Measurements from ENCODE around the gene GLYR1. TPM values are rescaled to one million over a fixed set of nuclear protein-coding genes. Genes with fewer than 3 reads are reported as not detected.
A peak's percentile ranks its signal among the peaks of the same experiment; 100 is the strongest.
"Not testable (repeated sequence)": the region's sequence is repeated elsewhere in the genome, so short reads cannot be mapped to it uniquely, and the experiment has no call there.

Gene GLYR1
- total RNA-seq (ENCODE audit: low replicate concordance): 53.0 and 57.0 TPM in 2 replicates

DNA sequence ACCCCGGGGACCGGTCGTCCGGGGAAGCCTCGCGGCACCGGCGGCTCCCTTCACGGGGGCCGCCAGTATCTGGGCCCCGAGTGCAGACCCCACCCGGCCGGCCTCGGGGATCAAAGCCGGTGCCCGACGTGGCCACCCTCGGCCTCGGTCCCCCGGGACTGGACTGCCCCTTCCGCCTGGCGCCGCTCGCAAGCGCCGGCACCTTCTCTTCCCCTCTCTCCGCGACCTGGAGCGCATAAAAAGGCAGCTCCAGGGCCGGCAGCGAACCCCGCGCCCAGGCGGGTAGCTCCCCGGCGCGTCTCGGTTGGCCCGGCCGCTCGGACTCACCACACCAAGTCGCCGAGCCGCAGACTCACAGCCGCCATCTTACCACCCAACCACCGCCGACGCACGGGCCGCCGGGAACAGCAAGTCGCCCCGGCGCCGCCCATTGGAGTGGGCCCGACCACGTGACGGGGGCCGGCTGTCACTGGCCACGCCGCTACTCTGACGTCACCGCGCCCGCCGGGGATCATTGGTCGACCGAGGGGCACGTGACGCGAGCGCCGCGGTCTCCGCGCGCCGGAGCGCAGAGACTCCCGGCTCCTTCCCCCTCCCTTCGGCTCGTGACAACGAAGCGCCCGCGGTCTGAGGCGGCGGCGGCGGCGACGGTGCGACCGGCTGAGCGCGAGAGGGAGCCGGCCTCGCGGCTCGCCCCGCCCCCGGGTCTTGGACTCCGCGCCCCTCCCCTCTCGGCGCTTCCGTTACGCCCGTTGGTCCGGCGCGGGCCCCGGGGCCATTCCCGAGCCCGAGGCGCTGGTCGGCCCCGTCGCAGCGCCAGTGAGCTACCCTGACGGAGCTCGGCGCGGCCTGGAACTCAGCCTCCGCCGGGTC lies at the start of gene GLYR1, which contains the start of gene UBN1:
Gene GLYR1 (minus strand): TSS at position 388 of the 873 bp plus-strand sequence. CDS start 23 bp downstream, at position 365.
Gene UBN1 (plus strand): TSS at position 581 of the 873 bp plus-strand sequence. CDS start 5,437 bp downstream, outside the sequence.
- peak within 1 kb of the TSS; percentile 82 for H3K27ac ChIP-seq
- H3K9me3 ChIP-seq (ENCODE audit: low read depth): no peaks in the 10 kb centered on the region
- Mint-ChIP-seq H3K27me3 (ENCODE audit: insufficient read depth, low read depth) (no peaks in the 10 kb centered on the region), H3K4me1 (peaks cover 44% of the 10 kb centered on the region), H3K27ac (no peak within 1 kb of the TSS), H3K36me3 (peaks cover 6% of the 10 kb centered on the region), H3K9me3 (no peaks in the 10 kb centered on the region), H3K4me3 (peak within 1 kb of the TSS; percentile 94)
- H3K9ac ChIP-seq: peak within 1 kb of the TSS; percentile 96
- peaks cover 25% of the 10 kb centered on the region for H3F3A ChIP-seq (ENCODE audit: low read depth)
- TF ChIP-seq EZH2 (IDR thresholded peaks at IDR 0.05): no peak
- TF ChIP-seq EZH2phosphoT487 (IDR thresholded peaks at IDR 0.05): no peak
- TF ChIP-seq, protein P1, sequence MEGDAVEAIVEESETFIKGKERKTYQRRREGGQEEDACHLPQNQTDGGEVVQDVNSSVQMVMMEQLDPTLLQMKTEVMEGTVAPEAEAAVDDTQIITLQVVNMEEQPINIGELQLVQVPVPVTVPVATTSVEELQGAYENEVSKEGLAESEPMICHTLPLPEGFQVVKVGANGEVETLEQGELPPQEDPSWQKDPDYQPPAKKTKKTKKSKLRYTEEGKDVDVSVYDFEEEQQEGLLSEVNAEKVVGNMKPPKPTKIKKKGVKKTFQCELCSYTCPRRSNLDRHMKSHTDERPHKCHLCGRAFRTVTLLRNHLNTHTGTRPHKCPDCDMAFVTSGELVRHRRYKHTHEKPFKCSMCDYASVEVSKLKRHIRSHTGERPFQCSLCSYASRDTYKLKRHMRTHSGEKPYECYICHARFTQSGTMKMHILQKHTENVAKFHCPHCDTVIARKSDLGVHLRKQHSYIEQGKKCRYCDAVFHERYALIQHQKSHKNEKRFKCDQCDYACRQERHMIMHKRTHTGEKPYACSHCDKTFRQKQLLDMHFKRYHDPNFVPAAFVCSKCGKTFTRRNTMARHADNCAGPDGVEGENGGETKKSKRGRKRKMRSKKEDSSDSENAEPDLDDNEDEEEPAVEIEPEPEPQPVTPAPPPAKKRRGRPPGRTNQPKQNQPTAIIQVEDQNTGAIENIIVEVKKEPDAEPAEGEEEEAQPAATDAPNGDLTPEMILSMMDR (IDR thresholded peaks at IDR 0.05): no peak
- H3K27me3 ChIP-seq: no peaks in the 10 kb centered on the region
- peak within 1 kb of the TSS; percentile 87 for H2AFZ ChIP-seq (replicated peaks)
- peaks cover 58% of the 10 kb centered on the region for H4K20me1 ChIP-seq (ENCODE audit: low read depth)
- H3K4me1 ChIP-seq: peaks cover 27% of the 10 kb centered on the region
- H3K36me3 ChIP-seq: peaks cover 9% of the 10 kb centered on the region
- DNase-seq (ENCODE audit: low spot score): peak; percentile 100
- peak within 1 kb of the TSS; percentile 91 for H3K4me3 ChIP-seq
- peaks cover 86% of the 10 kb centered on the region for H3K79me2 ChIP-seq (ENCODE audit: low read depth)
- peak within 1 kb of the TSS; percentile 85 for H3K4me2 ChIP-seq

DNA sequence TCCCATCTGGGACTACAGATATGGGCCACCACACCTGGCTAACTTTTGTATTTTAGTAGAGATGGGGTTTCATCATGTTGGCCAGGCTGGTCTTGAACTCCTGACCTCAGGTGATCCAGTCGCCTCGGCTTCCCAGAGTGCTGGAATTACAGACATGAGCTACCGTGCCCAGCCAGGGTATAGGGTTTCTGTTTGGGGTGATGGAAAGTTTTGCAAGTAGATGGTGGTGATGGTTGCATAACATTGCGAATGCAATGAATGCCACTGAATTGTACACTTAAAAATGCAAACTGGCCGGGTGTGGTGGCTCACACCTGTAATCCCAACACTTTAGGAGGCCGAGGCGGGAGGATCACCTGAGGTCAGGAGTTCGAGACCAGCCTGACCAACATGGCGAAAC lies 49.7 kb upstream of the GLYR1 start:
- not testable (repeated sequence) for H3K9me3 ChIP-seq (ENCODE audit: low read depth); H3K4me1 ChIP-seq; H3K27ac Mint-ChIP-seq; H3K9ac ChIP-seq; H3K27me3 Mint-ChIP-seq (ENCODE audit: insufficient read depth, low read depth); H3K4me1 Mint-ChIP-seq; H3K27ac ChIP-seq; H3K79me2 ChIP-seq (ENCODE audit: low read depth); H3K27me3 ChIP-seq; DNase-seq (ENCODE audit: low spot score); H4K20me1 ChIP-seq (ENCODE audit: low read depth); H2AFZ ChIP-seq (replicated peaks); H3K36me3 Mint-ChIP-seq; H3K9me3 Mint-ChIP-seq; H3K4me3 ChIP-seq; H3K36me3 ChIP-seq; H3F3A ChIP-seq (ENCODE audit: low read depth); H3K4me2 ChIP-seq; H3K4me3 Mint-ChIP-seq

DNA sequence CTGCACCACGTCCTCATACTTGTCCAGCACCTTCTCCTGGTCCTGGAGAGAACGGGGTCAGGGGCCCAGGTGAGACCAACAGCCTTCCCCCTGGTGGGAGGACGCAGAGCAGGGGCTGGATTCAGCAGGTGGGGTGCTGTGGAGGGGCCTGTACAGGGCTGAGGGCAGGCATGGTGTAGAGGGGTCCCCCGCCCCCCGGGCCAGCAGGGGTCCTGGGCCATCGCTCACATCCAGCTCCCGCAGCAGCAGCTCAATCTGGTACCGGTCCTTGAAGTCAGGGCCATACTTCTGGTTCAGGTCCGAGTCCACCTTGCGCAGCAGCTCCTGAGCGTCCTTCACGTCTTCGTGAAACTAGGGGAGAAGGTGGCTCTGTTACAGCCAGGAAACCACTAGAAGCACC lies 48.3 kb upstream of the GLYR1 start:
- peaks cover 3% of the 10 kb centered on the region for H3K27me3 Mint-ChIP-seq (ENCODE audit: insufficient read depth, low read depth)
- no peaks in the 10 kb centered on the region for H3K36me3 Mint-ChIP-seq
- Histone ChIP-seq H3K4me2 (no peak overlapping the region), H3K27ac (no peak overlapping the region), H3K4me1 (no peaks in the 10 kb centered on the region), H3K9ac (no peak overlapping the region), H3F3A (ENCODE audit: low read depth) (no peaks in the 10 kb centered on the region), H4K20me1 (ENCODE audit: low read depth) (no peaks in the 10 kb centered on the region), H3K9me3 (ENCODE audit: low read depth) (no peaks in the 10 kb centered on the region), H3K36me3 (no peaks in the 10 kb centered on the region), H2AFZ (replicated peaks) (no peak overlapping the region), H3K4me3 (no peak overlapping the region), H3K79me2 (ENCODE audit: low read depth) (no peaks in the 10 kb centered on the region), H3K27me3 (no peaks in the 10 kb centered on the region)
- TF ChIP-seq EZH2 (IDR thresholded peaks at IDR 0.05): no peak
- no peak for TF ChIP-seq EZH2phosphoT487 (IDR thresholded peaks at IDR 0.05)
- TF ChIP-seq, protein P1 (IDR thresholded peaks at IDR 0.05): no peak
- no peak overlapping the region for H3K4me3 Mint-ChIP-seq
- peaks cover 4% of the 10 kb centered on the region for H3K4me1 Mint-ChIP-seq
- H3K9me3 Mint-ChIP-seq: peaks cover 2% of the 10 kb centered on the region
- no peak overlapping the region for H3K27ac Mint-ChIP-seq
- DNase-seq (ENCODE audit: low spot score): no peak
